Activated CD8-positive, alpha-beta T cell treated with anti-CD3 and anti-CD28 coated beads, Interleukin-2, amount 10 ng/mL, durations not matched to agents 7 days and 5 days (primary cell): ENCODE data around the gene TRAF2. TPM values are rescaled to one million over a fixed set of nuclear protein-coding genes. Genes with fewer than 3 reads are reported as not detected.
"Not testable (repeated sequence)": the region's sequence is repeated elsewhere in the genome, so short reads cannot be mapped to it uniquely, and the experiment has no call there.

Experiments
- ATAC-seq: fragments of 150-1000 bp; cut with Tn5 transposase; one replicate; pipeline ENCODE4 v1.10.0; 2021; ENCODE audit warnings: moderate library complexity
- CTCF ChIA-PET: fragments of 350-600 bp; sonication (Branson Sonifier 250); formaldehyde crosslinking; loops from one replicate; lab custom pipeline; 2021; ENCODE audit warnings: antibody characterized with exemption; lab: Charles Lee
- POLR2A ChIA-PET: fragments of 350-600 bp; sonication (Branson Sonifier 250); formaldehyde crosslinking; loops from one replicate; lab custom pipeline; 2021; ENCODE audit warnings: antibody characterized with exemption; lab: Charles Lee
- DNase-seq: peaks from one replicate; pipeline ENCODE4 v3.0.0-alpha.2; 2020
- H3K27ac Mint-ChIP-seq: one replicate; pipeline ENCODE4 v1.8.0; 2021; ENCODE audit warnings: mild to moderate bottlenecking, mixed read lengths
- H3K27me3 Mint-ChIP-seq: one replicate; pipeline ENCODE4 v1.8.0; 2021; ENCODE audit warnings: low read depth, mixed read lengths
- H3K36me3 Mint-ChIP-seq: one replicate; pipeline ENCODE4 v1.8.0; 2021; ENCODE audit warnings: low read depth, mixed read lengths
- H3K4me1 Mint-ChIP-seq: one replicate; pipeline ENCODE4 v1.8.0; 2021; ENCODE audit warnings: low read depth, mixed read lengths
- H3K4me3 Mint-ChIP-seq: one replicate; pipeline ENCODE4 v1.8.0; 2021; ENCODE audit warnings: mild to moderate bottlenecking, mixed read lengths
- H3K9me3 Mint-ChIP-seq: one replicate; pipeline ENCODE4 v1.8.0; 2022; ENCODE audit warnings: mixed read lengths; ENCODE audit not compliant: insufficient read depth
- total RNA-seq, 2 experiments: library from RNA; stranded (reverse); gene quantifications; one replicate each; pipeline ENCODE4 v1.2.3, GENCODE V29; 2021

TRAF2 gene
- total RNA-seq, 2 experiments from 2014 or later: 48.5 to 57.2 TPM

DNA sequence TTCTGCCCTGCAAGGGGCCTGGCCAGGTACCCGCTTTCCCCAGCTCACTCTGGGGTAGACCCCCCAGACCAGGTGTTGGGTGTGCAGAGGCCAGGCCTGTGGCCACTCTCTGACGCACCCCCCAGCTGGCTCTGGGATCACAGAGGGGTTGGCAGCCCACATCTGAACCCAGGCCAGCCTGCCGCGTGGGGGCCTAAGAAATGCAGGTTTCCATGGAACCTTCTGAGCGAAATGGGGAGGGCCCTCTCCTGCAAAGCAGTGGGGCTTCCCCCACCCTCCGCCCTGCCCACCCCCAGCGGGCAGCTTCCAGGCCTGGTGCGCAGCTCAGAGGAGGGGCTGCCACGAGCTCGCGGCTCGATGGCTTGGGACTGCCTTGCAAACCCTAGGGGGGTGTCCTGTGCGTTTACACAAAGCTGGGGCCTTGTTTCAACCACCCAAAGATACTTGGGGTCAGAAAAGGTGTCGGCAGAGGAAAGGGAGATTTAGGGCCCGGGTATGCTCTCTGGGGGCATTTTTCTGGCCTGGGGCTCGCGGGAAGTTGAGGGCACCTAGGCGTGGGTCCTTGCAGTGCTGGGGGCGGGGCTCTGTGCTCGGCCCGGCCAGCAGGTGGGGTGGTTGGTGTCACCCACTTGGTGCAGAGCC, 43.0 kb upstream of the TRAF2 start:
- H3K4me1 Mint-ChIP-seq: peaks cover 23% of the 10 kb centered on the region
- not testable (repeated sequence) for ATAC-seq, DNase-seq, H3K27ac Mint-ChIP-seq, H3K9me3 Mint-ChIP-seq
- peaks cover 13% of the 10 kb centered on the region for H3K27me3 Mint-ChIP-seq
- H3K4me3 Mint-ChIP-seq: peak overlapping the region; percentile 56
- POLR2A ChIA-PET: interaction anchor here (0.7 kb wide), 1 partner anchor 35 kb away, joined by 3 read pairs; no protein-coding TSS in a partner anchor
- H3K36me3 Mint-ChIP-seq: peaks cover 17% of the 10 kb centered on the region
- CTCF ChIA-PET: interaction anchor here (0.8 to 4.9 kb wide), 25 partner anchors 9 to 286 kb away, joined by 3 to 37 read pairs (median 5); partner anchors contain the start of genes ABCA2, C8G, FBXW5 and FUT7

DNA sequence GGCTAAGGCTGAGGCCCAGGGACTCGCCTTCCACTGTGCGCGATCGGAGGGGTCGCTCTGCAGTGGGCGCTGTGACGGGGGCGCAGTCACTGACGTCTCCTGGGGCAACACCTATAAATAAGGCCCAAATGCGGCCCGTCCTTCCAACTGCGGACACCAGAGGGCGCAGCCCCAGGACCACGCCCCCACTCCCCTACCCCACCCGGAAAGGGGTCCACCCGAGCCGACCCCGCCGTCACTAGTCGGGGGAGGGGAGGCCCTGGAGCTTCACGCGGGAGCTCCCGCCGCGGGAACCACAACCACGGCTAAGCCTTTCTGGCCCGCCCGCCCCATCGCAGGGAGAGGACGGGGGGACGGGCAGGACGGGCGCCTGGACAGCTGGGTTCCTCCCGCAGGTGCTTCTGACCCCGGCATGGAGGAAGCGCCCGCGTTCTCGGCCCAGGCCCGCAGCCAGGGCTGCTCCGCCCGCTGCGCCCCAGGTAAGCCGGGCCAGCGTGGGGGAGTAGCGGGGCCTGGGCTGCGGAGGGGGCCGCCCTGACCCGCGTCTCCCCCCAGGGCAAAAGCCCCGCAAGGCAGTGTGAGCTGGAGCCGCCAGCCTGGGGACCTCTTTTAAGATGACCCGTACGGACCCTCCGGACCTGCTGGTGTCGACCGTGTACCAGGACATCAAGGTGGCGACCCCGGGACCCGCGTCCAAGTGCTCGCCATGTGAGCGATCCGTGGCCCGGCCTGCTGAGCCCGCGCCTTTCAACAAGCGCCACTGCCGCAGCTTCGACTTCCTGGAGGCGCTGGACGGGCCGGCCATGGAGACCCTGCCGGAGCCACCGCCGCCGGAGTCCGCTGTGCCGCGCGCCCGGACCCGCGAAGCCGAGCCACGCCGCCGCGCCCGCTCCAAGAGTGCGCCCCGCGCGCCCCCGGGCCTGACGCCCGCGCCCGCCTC, 42.2 kb upstream of the TRAF2 start:
- H3K4me3 Mint-ChIP-seq: peak overlapping the region; percentile 56
- DNase-seq: peak; percentile 67
- peaks cover 15% of the 10 kb centered on the region for H3K36me3 Mint-ChIP-seq
- peaks cover 25% of the 10 kb centered on the region for H3K4me1 Mint-ChIP-seq
- not testable (repeated sequence) for ATAC-seq, H3K9me3 Mint-ChIP-seq, H3K27ac Mint-ChIP-seq
- CTCF ChIA-PET: interaction anchor here (1.1 to 4.9 kb wide), 6 partner anchors 19 to 191 kb away, joined by 3 to 37 read pairs (median 7); partner anchors contain the start of gene TRAF2
- H3K27me3 Mint-ChIP-seq: peaks cover 13% of the 10 kb centered on the region
- POLR2A ChIA-PET: interaction anchor here (0.7 to 1.2 kb wide), 2 partner anchors 35 to 43 kb away, joined by 3 read pairs; no protein-coding TSS in a partner anchor

DNA sequence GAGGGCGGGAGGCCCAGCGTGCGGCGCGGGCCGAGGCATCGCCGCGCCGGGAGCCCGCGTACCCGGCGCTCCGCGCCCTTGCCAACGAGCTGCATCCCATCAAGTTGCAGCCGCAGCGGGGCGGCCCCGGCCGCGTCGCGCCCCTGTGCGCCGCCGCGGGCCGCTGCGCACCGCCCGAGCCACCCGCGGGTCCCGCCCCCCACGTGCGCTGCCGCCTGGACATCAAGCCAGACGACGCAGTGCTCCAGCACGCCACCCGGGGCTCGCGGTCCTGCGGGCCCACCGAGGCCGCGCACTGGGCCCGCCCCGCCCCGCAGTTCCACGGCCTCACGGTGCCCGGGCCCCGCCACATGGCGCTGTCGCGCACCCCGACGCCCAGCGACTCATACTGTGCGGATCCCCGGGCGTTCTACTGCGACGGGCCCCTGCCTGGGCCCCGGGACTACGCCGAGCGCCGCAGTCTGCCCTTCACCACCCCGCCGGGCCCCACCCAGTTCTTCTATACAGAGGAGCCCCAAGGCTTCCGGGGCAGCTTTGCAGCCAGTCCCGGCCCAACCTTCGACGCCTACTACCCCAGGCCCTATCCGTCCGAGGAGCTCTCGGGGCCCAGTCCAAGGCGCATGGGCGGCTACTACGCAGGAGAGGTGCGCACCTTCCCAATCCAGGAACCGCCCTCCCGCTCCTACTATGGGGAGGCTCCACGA, 41.4 kb upstream of the TRAF2 start:
- H3K9me3 Mint-ChIP-seq: no peaks in the 10 kb centered on the region
- ATAC-seq (no peak), DNase-seq (no peak)
- H3K4me1 Mint-ChIP-seq: peaks cover 28% of the 10 kb centered on the region
- ChIA-PET POLR2A (interaction anchor here (0.6 to 1.2 kb wide), 2 partner anchors 10 to 42 kb away, joined by 3 read pairs; no protein-coding TSS in a partner anchor), CTCF (interaction anchor here (3.4 to 4.9 kb wide), 2 partner anchors 29 to 190 kb away, joined by 10 to 37 read pairs; no protein-coding TSS in a partner anchor)
- H3K36me3 Mint-ChIP-seq: peaks cover 16% of the 10 kb centered on the region
- peaks cover 13% of the 10 kb centered on the region for H3K27me3 Mint-ChIP-seq
- peak overlapping the region; percentile 57 for H3K27ac Mint-ChIP-seq
- peak overlapping the region; percentile 36 for H3K4me3 Mint-ChIP-seq

GRCh38 chr9:136845465-136846260, 40.7 kb upstream of the TRAF2 start:
- Mint-ChIP-seq H3K4me3 (peak overlapping the region; percentile 36), H3K27ac (peak overlapping the region; percentile 57), H3K36me3 (peaks cover 16% of the 10 kb centered on the region), H3K27me3 (peaks cover 13% of the 10 kb centered on the region), H3K9me3 (no peaks in the 10 kb centered on the region), H3K4me1 (peaks cover 33% of the 10 kb centered on the region)
- ChIA-PET CTCF (interaction anchor here (4.9 kb wide), 1 partner anchor 190 kb away, joined by 37 read pairs; no protein-coding TSS in a partner anchor), POLR2A (interaction anchor here (0.6 kb wide), 1 partner anchor 11 kb away, joined by 3 read pairs; no protein-coding TSS in a partner anchor)
- DNase-seq: no peak
- no peak for ATAC-seq

GRCh38 chr9:136846376-136847087, 39.8 kb upstream of the TRAF2 start:
- Mint-ChIP-seq H3K4me3 (peak overlapping the region; percentile 5), H3K4me1 (peaks cover 33% of the 10 kb centered on the region), H3K27ac (peak overlapping the region; percentile 61), H3K9me3 (no peaks in the 10 kb centered on the region), H3K36me3 (peaks cover 16% of the 10 kb centered on the region), H3K27me3 (peaks cover 13% of the 10 kb centered on the region)
- ATAC-seq: no peak
- CTCF ChIA-PET: interaction anchor here (1.1 to 1.5 kb wide), 3 partner anchors 35 to 182 kb away, joined by 4 to 6 read pairs (median 5); no protein-coding TSS in a partner anchor
- POLR2A ChIA-PET: interaction anchor here (1.5 kb wide), 2 partner anchors 35 to 56 kb away, joined by 4 to 6 read pairs; no protein-coding TSS in a partner anchor
- no peak for DNase-seq

- no peak for ATAC-seq
- peak overlapping the region; percentile 77 for H3K27ac Mint-ChIP-seq
- H3K4me1 Mint-ChIP-seq: peaks cover 29% of the 10 kb centered on the region
- peaks cover 16% of the 10 kb centered on the region for H3K36me3 Mint-ChIP-seq
- ChIA-PET CTCF (interaction anchor here (1.1 to 1.8 kb wide), 6 partner anchors 34 to 188 kb away, joined by 3 to 9 read pairs (median 5); partner anchors contain the start of gene TRAF2), POLR2A (interaction anchor here (1.1 to 1.5 kb wide), 4 partner anchors 34 to 55 kb away, joined by 3 to 6 read pairs (median 4); partner anchors contain the start of gene TRAF2)
- peak overlapping the region; percentile 92 for H3K4me3 Mint-ChIP-seq
- peaks cover 13% of the 10 kb centered on the region for H3K27me3 Mint-ChIP-seq
- DNase-seq: no peak
- H3K9me3 Mint-ChIP-seq: no peaks in the 10 kb centered on the region
Measured at GRCh38 chr9:136847088-136847825, 39.1 kb upstream of the TRAF2 start.

- CTCF ChIA-PET: interaction anchor here (1.4 to 1.8 kb wide), 4 partner anchors 34 to 187 kb away, joined by 3 to 9 read pairs (median 4); partner anchors contain the start of gene TRAF2
- peak overlapping the region; percentile 92 for H3K4me3 Mint-ChIP-seq
- peak overlapping the region; percentile 77 for H3K27ac Mint-ChIP-seq
- H3K4me1 Mint-ChIP-seq: peaks cover 27% of the 10 kb centered on the region
- DNase-seq (peak; percentile 86), ATAC-seq (peak; percentile 29)
- H3K27me3 Mint-ChIP-seq: peaks cover 13% of the 10 kb centered on the region
- POLR2A ChIA-PET: interaction anchor here (1.1 to 1.5 kb wide), 3 partner anchors 39 to 54 kb away, joined by 3 to 6 read pairs (median 3); partner anchors contain the start of gene TRAF2
- H3K9me3 Mint-ChIP-seq: no peaks in the 10 kb centered on the region
- peaks cover 16% of the 10 kb centered on the region for H3K36me3 Mint-ChIP-seq
Measured at GRCh38 chr9:136847826-136848392, 38.4 kb upstream of the TRAF2 start.

GRCh38 chr9:136848393-136849037, 37.8 kb upstream of the TRAF2 start:
- peaks cover 23% of the 10 kb centered on the region for H3K4me1 Mint-ChIP-seq
- peaks cover 13% of the 10 kb centered on the region for H3K27me3 Mint-ChIP-seq
- ATAC-seq (peak; percentile 6), DNase-seq (peak; percentile 61)
- H3K27ac Mint-ChIP-seq: peak overlapping the region; percentile 91
- peak overlapping the region; percentile 92 for H3K4me3 Mint-ChIP-seq
- ChIA-PET CTCF (interaction anchor here (1.4 to 1.8 kb wide), 3 partner anchors 38 to 186 kb away, joined by 3 to 9 read pairs (median 5); partner anchors contain the start of gene TRAF2), POLR2A (interaction anchor here (1.1 to 1.4 kb wide), 2 partner anchors 38 to 43 kb away, joined by 3 read pairs; partner anchors contain the start of gene TRAF2)
- no peaks in the 10 kb centered on the region for H3K9me3 Mint-ChIP-seq
- peaks cover 16% of the 10 kb centered on the region for H3K36me3 Mint-ChIP-seq
